GM20000 (cell line): ENCODE data around the gene TSPAN1.

Experiments
- DNase-seq: peaks from one replicate; pipeline ENCODE4 v3.0.0; 2012; ENCODE audit warnings: low spot score
- TF ChIP-seq, protein P1 (sequence below): IDR thresholded peaks from 2 replicates; pipeline ENCODE4 v1.5.1; 2012; ENCODE audit warnings: mild to moderate bottlenecking, control low read depth; ENCODE audit errors: extremely low read depth, missing control alignments

The TSPAN1 gene

DNA sequence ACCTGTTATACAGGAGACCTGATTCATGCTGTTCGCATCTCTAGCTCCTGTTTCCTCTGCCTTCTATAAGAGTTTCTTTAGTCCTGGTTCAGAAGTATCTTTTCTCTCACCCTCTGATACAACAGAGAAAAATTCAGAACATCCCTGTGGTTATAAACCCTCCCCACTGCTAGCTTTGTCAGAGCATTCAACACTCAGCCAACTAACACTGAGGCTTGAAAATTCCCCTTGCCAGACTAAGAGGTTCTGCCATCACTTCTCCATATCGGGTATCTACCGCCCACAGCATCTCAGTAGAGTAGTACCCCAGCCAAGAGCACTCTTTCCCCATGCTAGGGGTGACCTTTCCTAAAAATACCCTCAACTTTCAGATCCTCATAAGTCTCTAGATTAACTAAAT lies 22.9 kb upstream of the TSPAN1 start:
- TF ChIP-seq, protein P1, sequence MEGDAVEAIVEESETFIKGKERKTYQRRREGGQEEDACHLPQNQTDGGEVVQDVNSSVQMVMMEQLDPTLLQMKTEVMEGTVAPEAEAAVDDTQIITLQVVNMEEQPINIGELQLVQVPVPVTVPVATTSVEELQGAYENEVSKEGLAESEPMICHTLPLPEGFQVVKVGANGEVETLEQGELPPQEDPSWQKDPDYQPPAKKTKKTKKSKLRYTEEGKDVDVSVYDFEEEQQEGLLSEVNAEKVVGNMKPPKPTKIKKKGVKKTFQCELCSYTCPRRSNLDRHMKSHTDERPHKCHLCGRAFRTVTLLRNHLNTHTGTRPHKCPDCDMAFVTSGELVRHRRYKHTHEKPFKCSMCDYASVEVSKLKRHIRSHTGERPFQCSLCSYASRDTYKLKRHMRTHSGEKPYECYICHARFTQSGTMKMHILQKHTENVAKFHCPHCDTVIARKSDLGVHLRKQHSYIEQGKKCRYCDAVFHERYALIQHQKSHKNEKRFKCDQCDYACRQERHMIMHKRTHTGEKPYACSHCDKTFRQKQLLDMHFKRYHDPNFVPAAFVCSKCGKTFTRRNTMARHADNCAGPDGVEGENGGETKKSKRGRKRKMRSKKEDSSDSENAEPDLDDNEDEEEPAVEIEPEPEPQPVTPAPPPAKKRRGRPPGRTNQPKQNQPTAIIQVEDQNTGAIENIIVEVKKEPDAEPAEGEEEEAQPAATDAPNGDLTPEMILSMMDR: no peak
- no peak for DNase-seq

- TF ChIP-seq, protein P1: no peak
- no peak for DNase-seq
Measured at GRCh38 chr1:46153228-46153627, 21.7 kb upstream of the TSPAN1 start.

GRCh38 chr1:46153732-46154131 lies 21.2 kb upstream of the TSPAN1 start:
- TF ChIP-seq, protein P1: no peak
- DNase-seq: no peak

- TF ChIP-seq, protein P1: no peak
- no peak for DNase-seq
Measured at GRCh38 chr1:46157916-46158311, 17.0 kb upstream of the TSPAN1 start.

DNA sequence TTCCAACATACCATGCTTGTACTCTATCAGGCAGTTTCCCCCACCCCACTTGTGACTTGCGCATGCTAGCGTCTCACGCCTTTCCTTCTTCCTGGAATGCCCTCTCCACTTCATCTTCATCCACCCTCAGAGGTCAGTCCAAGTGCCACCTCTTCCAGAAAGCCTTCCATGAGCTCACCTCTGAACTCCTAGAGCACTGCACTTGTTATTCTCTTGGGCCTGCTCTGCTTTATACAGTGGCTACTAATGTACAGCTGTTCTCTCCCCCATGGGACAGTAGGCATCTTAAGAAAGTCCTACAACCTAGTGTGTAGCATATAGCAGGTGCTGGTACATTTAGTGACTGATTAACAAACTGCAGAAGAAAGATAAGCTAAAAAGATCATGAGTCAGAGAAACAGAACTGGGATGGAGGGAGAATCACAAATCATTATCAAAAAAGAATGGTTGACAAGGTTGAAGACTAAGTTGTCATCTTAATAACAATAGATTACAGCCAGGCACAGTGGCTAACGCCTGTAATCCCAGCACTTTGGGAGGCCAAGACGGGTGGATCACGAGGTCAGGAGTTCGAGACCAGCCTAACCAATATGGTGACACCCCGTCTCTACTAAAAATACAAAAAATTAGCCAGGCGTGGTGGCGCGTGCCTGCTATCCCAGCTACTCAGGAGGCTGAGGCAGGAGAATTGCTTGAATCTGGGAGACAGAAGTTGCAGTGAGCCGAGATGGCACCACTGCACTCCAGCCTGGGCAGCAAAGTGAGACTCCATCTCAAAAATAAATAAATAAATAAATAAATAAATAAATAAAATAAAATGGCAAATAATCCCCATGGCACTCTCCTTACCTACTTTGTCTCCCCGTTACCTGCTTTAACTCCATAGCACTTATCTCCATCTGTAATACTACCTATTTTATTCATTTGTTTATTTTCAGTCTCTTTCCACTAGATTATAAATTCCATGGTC lies 16.3 kb upstream of the TSPAN1 start:
- TF ChIP-seq, protein P1: no peak
- no peak for DNase-seq

GRCh38 chr1:46159516-46159915 lies 15.4 kb upstream of the TSPAN1 start:
- DNase-seq: no peak
- TF ChIP-seq, protein P1: no peak

DNA sequence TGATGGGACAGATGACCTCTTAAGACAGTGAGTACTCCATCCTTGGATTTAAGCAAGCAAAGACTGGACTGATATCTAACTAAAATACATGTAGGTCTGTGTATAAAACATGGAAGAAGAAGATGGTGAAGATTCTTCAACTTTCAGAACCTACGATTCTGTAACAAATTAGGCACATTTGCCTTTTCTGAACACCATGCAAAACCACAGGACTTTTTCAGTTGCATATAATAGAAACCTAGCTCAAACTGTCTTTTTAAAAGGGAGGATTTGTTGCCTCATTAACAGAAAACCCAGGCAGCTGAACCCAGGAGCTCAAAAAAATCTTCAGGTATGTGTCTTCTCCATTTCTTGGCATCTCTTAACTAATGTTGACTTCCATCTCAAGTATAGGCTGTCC lies 14.7 kb upstream of the TSPAN1 start:
- DNase-seq: no peak
- TF ChIP-seq, protein P1: no peak
